ENCODE measurements around the gene MCL1.

The MCL1 gene

GRCh38 chr1:150553392-150554085 lies 25.9 kb downstream of the MCL1 start:
- Histone ChIP-seq H3K9me3 (ENCODE audit: control insufficient read depth, insufficient read depth, low read depth, low read length) (no peaks in the 10 kb centered on the region), H3K4me3 (ENCODE audit: low read depth, low read length) (no peak overlapping the region), H3K4me1 (ENCODE audit: control insufficient read depth, insufficient read depth, low read length) (no peaks in the 10 kb centered on the region), H3K27ac (ENCODE audit: extremely low read depth, low read depth, low read length) (no peak overlapping the region), H3K36me3 (ENCODE audit: control insufficient read depth in 2 of 2, insufficient read depth in 1 of 2, low read length in 2 of 2) (peaks cover 0 to 6% of the 10 kb centered on the region in 2 experiments; a peak in 1 of 3 replicates)
- ChIA-PET CTCF (no interaction called here), POLR2A (interaction anchor here (1.6 kb wide), 1 partner anchor 25 kb away, joined by 4 read pairs; the partner anchor contains the start of gene MCL1)
- TF ChIP-seq ZNF335 (tag by site-specific recombination; conservative IDR thresholded peaks at IDR 0.05) (no peak), OVOL3 (tag by site-specific recombination; IDR thresholded peaks at IDR 0.05) (no peak), ZBTB44 (tag by site-specific recombination; IDR thresholded peaks at IDR 0.05) (no peak), ZNF202 (tag by site-specific recombination; IDR thresholded peaks at IDR 0.05; ENCODE audit: borderline replicate concordance) (no peak), ZNF19 (tag by site-specific recombination; IDR thresholded peaks at IDR 0.05; ENCODE audit: low read depth) (no peak), ZFHX2 (tag by site-specific recombination; conservative IDR thresholded peaks at IDR 0.05) (no peak), ZNF561 (tag by site-specific recombination; IDR thresholded peaks at IDR 0.05; ENCODE audit: borderline replicate concordance) (no peak), SCRT1 (tag by site-specific recombination; IDR thresholded peaks at IDR 0.05; ENCODE audit: borderline replicate concordance) (no peak), ZBTB26 (tag by site-specific recombination; optimal IDR thresholded peaks at IDR 0.05) (no peak), YY1 (tag by site-specific recombination; IDR thresholded peaks at IDR 0.05) (no peak), ZNF792 (tag by site-specific recombination; IDR thresholded peaks at IDR 0.05) (no peak), ZNF221 (tag by site-specific recombination; IDR thresholded peaks at IDR 0.05; ENCODE audit: borderline replicate concordance) (no peak), ZNF514 (tag by site-specific recombination; IDR thresholded peaks at IDR 0.05) (no peak), ZNF473 (tag by site-specific recombination; IDR thresholded peaks at IDR 0.05) (no peak)

GRCh38 chr1:150552911-150553289 lies 26.5 kb downstream of the MCL1 start:
- Histone ChIP-seq H3K27ac (ENCODE audit: extremely low read depth, low read depth, low read length) (no peak overlapping the region), H3K4me3 (ENCODE audit: low read depth, low read length) (no peak overlapping the region), H3K9me3 (ENCODE audit: control insufficient read depth, insufficient read depth, low read depth, low read length) (no peaks in the 10 kb centered on the region), H3K4me1 (ENCODE audit: control insufficient read depth, insufficient read depth, low read length) (no peaks in the 10 kb centered on the region), H3K36me3 (ENCODE audit: control insufficient read depth in 2 of 2, insufficient read depth in 1 of 2, low read length in 2 of 2) (peaks cover 0 to 6% of the 10 kb centered on the region in 2 experiments; a peak in 1 of 3 replicates)
- ChIA-PET CTCF (interaction anchor here (1.4 kb wide), 1 partner anchor 9 kb away, joined by 3 read pairs; no protein-coding TSS in a partner anchor), POLR2A (interaction anchor here (1.6 kb wide), 1 partner anchor 26 kb away, joined by 4 read pairs; the partner anchor contains the start of gene MCL1)
- TF ChIP-seq PRDM6 (tag by site-specific recombination; IDR thresholded peaks at IDR 0.05) (no peak), ZNF362 (tag by site-specific recombination; IDR thresholded peaks at IDR 0.05) (no peak), ZNF600 (tag by site-specific recombination; IDR thresholded peaks at IDR 0.05) (no peak), ZNF37A (tag by site-specific recombination; IDR thresholded peaks at IDR 0.05) (no peak), ZNF121 (tag by site-specific recombination; IDR thresholded peaks at IDR 0.05) (no peak), ZNF404 (tag by site-specific recombination; IDR thresholded peaks at IDR 0.05) (no peak), MZF1 (tag by site-specific recombination; IDR thresholded peaks at IDR 0.05; ENCODE audit: borderline replicate concordance) (no peak), TCF7L2 (IDR thresholded peaks at IDR 0.05; ENCODE audit: borderline replicate concordance, low read depth, low read length) (no peak), ZNF530 (tag by site-specific recombination; IDR thresholded peaks at IDR 0.05; ENCODE audit: low read depth) (no peak), ZNF354C (tag by site-specific recombination; IDR thresholded peaks at IDR 0.05; ENCODE audit: borderline replicate concordance, low read depth) (no peak), ZNF610 (tag by site-specific recombination; IDR thresholded peaks at IDR 0.05; ENCODE audit: borderline replicate concordance) (no peak), ZNF239 (tag by site-specific recombination; IDR thresholded peaks at IDR 0.05) (no peak), SP3 (tag by site-specific recombination; IDR thresholded peaks at IDR 0.05) (no peak)

All from HEK293 (cell line).